GM20000 (cell line): ENCODE data around the gene SPINT2.
A peak's percentile ranks its signal among the peaks of the same experiment; 100 is the strongest.

Experiments
- DNase-seq: peaks from one replicate; pipeline ENCODE4 v3.0.0; 2012; ENCODE audit warnings: low spot score
- CTCF ChIP-seq: IDR thresholded peaks from 2 replicates; pipeline ENCODE4 v1.5.1; 2012; ENCODE audit warnings: mild to moderate bottlenecking, control low read depth; ENCODE audit errors: extremely low read depth, missing control alignments

SPINT2 gene

DNA sequence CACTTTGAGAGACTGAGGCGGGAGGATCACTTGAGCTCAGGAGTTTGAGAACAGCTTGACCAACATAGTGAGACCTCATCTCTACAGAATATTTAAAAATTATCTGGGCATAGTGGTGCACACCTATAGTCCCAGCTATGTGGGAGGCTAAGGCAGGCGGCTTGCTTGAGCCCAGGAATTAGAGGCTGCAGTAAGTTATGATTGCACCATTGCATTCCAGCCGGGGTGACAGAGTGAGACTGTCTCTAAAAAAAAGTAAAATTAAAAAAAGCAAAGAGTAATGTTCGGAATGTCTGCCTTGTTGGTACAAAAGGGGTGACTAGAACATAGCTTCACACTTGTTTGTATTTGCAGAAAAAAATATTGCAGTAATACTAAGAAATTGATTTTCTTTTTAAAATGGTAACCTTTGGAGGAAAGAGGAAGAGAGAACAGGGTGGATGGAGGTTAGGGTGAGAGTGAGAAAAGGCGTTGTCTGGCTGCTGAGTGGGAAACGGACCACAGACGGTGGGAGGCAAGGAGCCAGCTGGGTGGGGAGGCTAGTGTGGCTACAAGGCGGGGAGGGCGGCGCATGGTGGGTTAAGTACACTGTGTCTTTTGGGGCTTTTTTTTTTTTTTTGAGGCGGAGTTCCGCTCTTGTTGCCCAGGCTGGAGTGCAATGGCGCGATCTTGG is 18.4 kb upstream of the SPINT2 start:
- no peak for TF ChIP-seq CTCF
- DNase-seq, result no peak

DNA sequence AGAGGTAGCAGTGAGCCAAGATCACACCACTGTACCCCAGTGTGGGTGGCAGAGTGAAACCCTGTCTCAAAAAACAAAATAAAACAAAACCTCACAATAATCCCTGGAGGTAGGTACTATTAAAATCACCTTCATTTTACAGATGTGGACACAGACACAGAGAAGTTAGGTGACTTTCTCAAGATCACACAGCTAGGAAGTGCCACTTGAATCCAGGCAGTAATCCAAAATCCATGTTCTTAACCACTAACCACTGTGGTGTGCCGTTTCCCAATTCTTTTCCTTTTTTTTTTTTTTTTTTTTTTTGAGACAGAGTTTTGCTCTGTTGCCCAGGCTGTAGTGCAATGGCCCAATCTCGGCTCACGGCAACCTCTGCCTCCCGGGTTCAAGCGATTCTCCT is 17.2 kb upstream of the SPINT2 start:
- no peak for DNase-seq
- TF ChIP-seq CTCF, result no peak

DNA sequence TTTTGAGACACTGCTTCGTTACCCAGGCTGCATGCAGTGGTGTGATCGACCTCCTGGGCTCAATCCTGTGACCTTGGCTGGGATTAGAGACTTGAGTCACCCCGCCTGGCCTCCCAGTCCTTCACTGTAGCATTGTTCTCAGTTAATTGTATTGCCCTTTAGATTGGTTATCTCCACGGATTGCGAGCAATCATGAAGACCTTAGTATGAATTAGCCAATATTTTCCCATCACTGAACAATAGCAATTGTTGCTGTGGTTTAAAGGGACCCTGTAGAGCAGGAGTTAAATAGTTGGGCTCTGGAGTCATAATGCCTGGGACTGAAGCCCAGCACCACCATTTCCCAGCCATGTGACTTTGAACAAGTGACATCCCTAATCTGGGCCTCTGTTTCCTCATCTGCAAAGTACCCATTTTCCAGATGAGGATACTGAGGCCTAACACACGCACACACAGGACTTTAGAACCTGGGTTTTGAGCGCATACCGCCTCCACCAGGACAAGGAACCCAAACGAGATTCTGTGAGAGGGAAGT is 16.6 kb upstream of the SPINT2 start:
- DNase-seq, result peak; percentile 5
- TF ChIP-seq CTCF, result no peak

GRCh38 chr19:38248421-38248820 is 16.0 kb upstream of the SPINT2 start:
- DNase-seq, result no peak
- no peak for TF ChIP-seq CTCF

DNA sequence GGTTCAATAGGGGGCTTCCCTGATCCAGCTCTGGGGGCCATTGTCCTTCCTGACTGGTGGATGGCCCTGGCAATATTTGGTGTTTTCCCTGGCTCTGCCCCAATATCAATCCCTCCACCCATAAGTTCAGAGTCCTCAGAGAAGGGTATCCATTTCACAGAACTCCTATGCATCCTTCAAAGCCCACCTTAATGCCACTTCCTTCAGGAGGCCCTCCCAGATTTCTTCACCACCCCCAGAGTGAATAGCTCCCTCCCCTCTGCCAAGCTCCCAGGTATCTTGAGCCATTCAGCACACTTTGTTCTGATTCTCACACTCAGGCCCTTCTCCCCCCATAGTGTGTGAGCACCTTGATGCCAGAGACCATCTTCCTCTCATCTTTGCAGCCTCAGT is 13.9 kb upstream of the SPINT2 start:
- DNase-seq, result no peak
- no peak for TF ChIP-seq CTCF

DNA sequence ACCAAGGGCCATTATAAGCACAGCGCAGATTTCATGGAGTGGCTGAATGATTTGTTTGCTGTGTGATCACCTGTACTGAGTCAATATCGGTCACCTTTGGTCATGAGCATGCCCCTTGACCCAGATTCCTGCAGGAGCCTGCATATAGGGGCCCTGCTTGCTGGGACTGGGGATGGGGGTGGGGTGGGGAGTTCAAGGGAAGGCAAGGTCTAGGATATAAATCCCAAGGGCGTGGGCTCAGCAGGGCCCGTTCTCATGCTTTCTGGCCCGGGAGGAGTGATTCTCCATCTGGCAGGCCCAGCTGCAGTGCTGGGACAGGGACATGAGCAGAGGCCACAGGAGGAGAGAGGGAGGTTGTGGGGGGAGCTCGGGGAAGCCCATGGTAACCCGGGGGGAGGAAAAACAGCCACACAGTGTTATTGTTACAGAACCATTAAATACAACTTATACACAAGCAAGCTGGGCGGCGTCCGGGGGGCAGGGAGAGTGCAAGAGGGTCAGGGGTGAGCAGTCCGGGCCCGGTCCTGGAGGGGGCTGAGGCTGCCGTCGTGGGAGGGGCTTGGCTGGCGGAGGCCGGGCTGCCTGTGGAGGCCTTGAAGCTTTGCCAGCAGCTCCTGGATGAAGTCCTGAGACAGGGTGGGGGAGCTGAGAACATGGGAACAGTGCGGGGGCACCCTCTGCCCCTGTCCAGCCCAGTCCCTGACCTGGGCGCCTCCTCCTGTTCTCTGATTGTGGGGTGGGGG is 13.4 kb upstream of the SPINT2 start:
- no peak for DNase-seq
- no peak for TF ChIP-seq CTCF

GRCh38 chr19:38251564-38252051 is 12.8 kb upstream of the SPINT2 start:
- no peak for TF ChIP-seq CTCF
- no peak for DNase-seq
